OCI-LY7 (cell line): ENCODE data around the gene BAIAP2. TPM values are rescaled to one million over a fixed set of nuclear protein-coding genes. Genes with fewer than 3 reads are reported as not detected.

ENCODE experiments used
- BruUV-seq: library from RNA; stranded (reverse); fragments of 400-500 nt; replicated peaks from 2 replicates; lab custom pipeline; 2021; lab: Mats Ljungman, UMichigan
- CTCF ChIA-PET: fragments of 300-600 bp; sonication (Branson Sonifier 250); formaldehyde crosslinking; loops from one replicate; lab custom pipeline; 2022; ENCODE audit warnings: antibody characterized with exemption; ENCODE audit not compliant: unreplicated experiment; lab: Charles Lee
- POLR2A ChIA-PET: fragments of 300-600 bp; sonication (Branson Sonifier 250); formaldehyde crosslinking; loops from one replicate; lab custom pipeline; 2022; ENCODE audit warnings: antibody characterized with exemption; lab: Charles Lee
- DNase-seq: peaks from one replicate; pipeline ENCODE4 v3.0.0-alpha.2; 2015; ENCODE audit warnings: low spot score
- H2AFZ ChIP-seq: fragments of 200-600 bp; sonication (generic), shearing (Covaris generic); 2 replicates; pipeline ENCODE4 v1.6.1; 2014; ENCODE audit warnings: mild to moderate bottlenecking, antibody characterized with exemption, low read length, moderate library complexity
- H3K27ac ChIP-seq: fragments of 200-600 bp; sonication (generic); 2 replicates; pipeline ENCODE4 v1.5.1; 2014; ENCODE audit warnings: mixed run types, low read depth, mild to moderate bottlenecking, moderate library complexity, low read length, inconsistent platforms; ENCODE audit not compliant: poor library complexity, severe bottlenecking
- H3K36me3 ChIP-seq: fragments of 200-600 bp; sonication (generic); 2 replicates; pipeline ENCODE4 v1.6.1; 2014; ENCODE audit warnings: mild to moderate bottlenecking, antibody characterized with exemption, low read length, moderate library complexity, mixed read lengths; ENCODE audit not compliant: insufficient read depth
- H3K4me1 ChIP-seq: fragments of 200-600 bp; sonication (generic); 2 replicates; pipeline ENCODE4 v1.5.1; 2014; ENCODE audit warnings: mild to moderate bottlenecking, low read length; ENCODE audit not compliant: insufficient read depth, poor library complexity, severe bottlenecking
- H3K4me2 ChIP-seq: fragments of 200-600 bp; sonication (generic); 2 replicates; pipeline ENCODE4 v1.6.1; 2014; ENCODE audit warnings: mild to moderate bottlenecking, low read length
- H3K4me3 ChIP-seq: fragments of 200-600 bp; sonication (generic); 2 replicates; pipeline ENCODE4 v1.5.1; 2014; ENCODE audit warnings: mild to moderate bottlenecking, low read depth, low read length; ENCODE audit not compliant: poor library complexity, severe bottlenecking
- H3K79me2 ChIP-seq: fragments of 200-600 bp; sonication (generic); 2 replicates; pipeline ENCODE4 v1.6.1; 2016; ENCODE audit warnings: low read depth, mild to moderate bottlenecking, low read length, moderate library complexity, mixed read lengths; ENCODE audit not compliant: insufficient read depth
- H3K9me2 ChIP-seq: fragments of 200-600 bp; sonication (generic); 2 replicates; pipeline ENCODE4 v1.6.1; 2016; ENCODE audit warnings: mild to moderate bottlenecking, low read length, mixed read lengths; ENCODE audit not compliant: insufficient read depth
- H3K9me3 ChIP-seq: fragments of 200-600 bp; sonication (generic); 2 replicates; pipeline ENCODE4 v1.6.1; 2014; ENCODE audit warnings: mild to moderate bottlenecking, mixed run types, low read length, mixed read lengths
- H4K20me1 ChIP-seq: fragments of 200-600 bp; sonication (generic); 2 replicates; pipeline ENCODE4 v1.6.1; 2014; ENCODE audit warnings: mild to moderate bottlenecking, antibody characterized with exemption, low read length, moderate library complexity, mixed read lengths; ENCODE audit not compliant: insufficient read depth
- CTCF ChIP-seq: fragments of 200-600 bp; sonication (generic); conservative IDR thresholded peaks from 2 replicates; pipeline ENCODE4 v1.5.1; 2014; ENCODE audit warnings: mild to moderate bottlenecking, antibody characterized with exemption, low read length, moderate library complexity, mixed read lengths
- EZH2phosphoT487 ChIP-seq: fragments of 200-600 bp; sonication (generic); IDR thresholded peaks from 2 replicates; pipeline ENCODE4 v1.6.1; 2018; ENCODE audit warnings: low read depth, borderline replicate concordance, mild to moderate bottlenecking, mixed run types, antibody characterized with exemption, low read length, moderate library complexity, mixed read lengths
- intact Hi-C: fragments of 100-400 bp; cut with micrococcal nuclease; formaldehyde crosslinking; loops from one replicate; pipeline ENCODE4 v1.10.0; 2022; ENCODE audit not compliant: unreplicated experiment
- total RNA-seq, 2 experiments: library from RNA; depleted of rRNA in 1 of 2; stranded (reverse); fragments of >200 nt in 1 of 2; shearing (Covaris generic) in 1 of 2; gene quantifications; 2 replicates each; pipeline ENCODE4 v1.2.3, GENCODE V29; 2014 to 2022

The BAIAP2 gene
- total RNA-seq, 2 experiments from 2014 or later, result 2.1 to 2.3 TPM

DNA sequence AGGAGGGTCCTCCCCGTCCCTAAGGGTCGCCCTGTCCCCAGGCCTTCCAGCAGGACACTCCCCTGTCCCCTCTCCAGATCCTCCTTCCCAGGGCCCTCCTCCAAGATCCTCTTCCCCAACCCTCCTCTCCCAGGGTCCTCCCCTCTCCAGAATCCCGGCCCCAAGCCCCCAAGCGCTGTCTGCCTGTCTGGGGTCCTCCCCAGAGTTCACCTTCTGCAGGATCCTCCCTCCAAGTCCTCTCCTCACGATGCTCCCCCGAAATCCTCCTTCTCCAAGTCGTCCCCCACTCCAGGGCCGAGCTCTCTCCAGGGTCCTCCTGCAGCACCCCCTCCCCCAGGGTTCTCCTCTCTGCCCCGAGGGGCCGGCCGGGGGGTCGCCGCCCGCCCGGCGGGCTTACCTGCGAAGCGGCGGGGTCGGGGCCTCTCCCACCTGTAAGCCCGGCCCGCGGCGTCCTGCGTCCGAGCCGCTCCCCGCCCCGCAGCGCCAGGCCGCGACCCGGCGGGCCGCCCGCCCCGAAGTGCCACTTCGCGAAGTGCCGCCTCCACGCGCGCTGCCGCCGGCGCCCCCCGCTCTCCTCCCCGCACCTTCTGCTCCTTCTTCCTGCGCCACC, 678 bp upstream of the BAIAP2 start:
- no TSS peak for BruUV-seq
- 0 out of 2 replicates have a peak, but pooled peaks cover 4% of the 10 kb centered on the region for H4K20me1 ChIP-seq
- TF ChIP-seq CTCF (no peak), EZH2phosphoT487 (no peak)
- H3K9me3 ChIP-seq, result no peaks in the 10 kb centered on the region
- CTCF ChIA-PET, result no interaction called here
- intact Hi-C loops, result no loop called here
- no peaks in the 10 kb centered on the region for H3K79me2 ChIP-seq
- DNase-seq, result no peak
- H3K36me3 ChIP-seq, result no peaks in the 10 kb centered on the region
- POLR2A ChIA-PET, result no interaction called here
- no peaks in the 10 kb centered on the region for H3K9me2 ChIP-seq
- no peak overlapping the region for H2AFZ ChIP-seq
- H3K4me1 ChIP-seq, result peaks cover 5% of the 10 kb centered on the region
- no peak overlapping the region for H3K27ac ChIP-seq
- H3K4me3 ChIP-seq, result peak overlapping the region; percentile 38
- H3K4me2 ChIP-seq, result peak overlapping the region; percentile 54; the same call in 1 of the 2 replicates

GRCh38 chr17:81035521-81036196, 708 bp downstream of the BAIAP2 start:
- peak overlapping the region; percentile 38; the same call in 1 of the 2 replicates for H3K4me2 ChIP-seq
- no peak overlapping the region for H2AFZ ChIP-seq
- no peaks in the 10 kb centered on the region for H3K79me2 ChIP-seq
- intact Hi-C loops, result no loop called here
- no TSS peak for BruUV-seq
- 0 out of 2 replicates have a peak, but pooled peaks cover 4% of the 10 kb centered on the region for H4K20me1 ChIP-seq
- ChIA-PET POLR2A (no interaction called here), CTCF (interaction anchor here (0.5 kb wide), 1 partner anchor 10 kb away, joined by 3 read pairs; no protein-coding TSS in a partner anchor)
- no peak overlapping the region for H3K27ac ChIP-seq
- no peak for TF ChIP-seq EZH2phosphoT487
- no peak for TF ChIP-seq CTCF
- no peaks in the 10 kb centered on the region for H3K9me3 ChIP-seq
- peak overlapping the region; percentile 72 for H3K4me3 ChIP-seq
- no peaks in the 10 kb centered on the region for H3K9me2 ChIP-seq
- H3K36me3 ChIP-seq, result no peaks in the 10 kb centered on the region
- DNase-seq, result no peak
- H3K4me1 ChIP-seq, result peaks cover 5% of the 10 kb centered on the region
